Skeletal muscle cell (primary cell): Measurements from ENCODE around the gene FOSB.
"Not testable (repeated sequence)": the region's sequence is repeated elsewhere in the genome, so short reads cannot be mapped to it uniquely, and the experiment has no call there.

ENCODE experiments used
- DNase-seq: peaks from one replicate; pipeline ENCODE4 v3.0.0-alpha.2; 2010; ENCODE audit warnings: low read depth
- H3K4me3 ChIP-seq: 2 replicates; pipeline ENCODE4 v1.5.1; 2011; ENCODE audit warnings: low read depth, mild to moderate bottlenecking, control low read depth, low read length, moderate library complexity

The FOSB gene

GRCh38 chr19:45499196-45500180 is 31.7 kb downstream of the FOSB start:
- no peak for DNase-seq

DNA sequence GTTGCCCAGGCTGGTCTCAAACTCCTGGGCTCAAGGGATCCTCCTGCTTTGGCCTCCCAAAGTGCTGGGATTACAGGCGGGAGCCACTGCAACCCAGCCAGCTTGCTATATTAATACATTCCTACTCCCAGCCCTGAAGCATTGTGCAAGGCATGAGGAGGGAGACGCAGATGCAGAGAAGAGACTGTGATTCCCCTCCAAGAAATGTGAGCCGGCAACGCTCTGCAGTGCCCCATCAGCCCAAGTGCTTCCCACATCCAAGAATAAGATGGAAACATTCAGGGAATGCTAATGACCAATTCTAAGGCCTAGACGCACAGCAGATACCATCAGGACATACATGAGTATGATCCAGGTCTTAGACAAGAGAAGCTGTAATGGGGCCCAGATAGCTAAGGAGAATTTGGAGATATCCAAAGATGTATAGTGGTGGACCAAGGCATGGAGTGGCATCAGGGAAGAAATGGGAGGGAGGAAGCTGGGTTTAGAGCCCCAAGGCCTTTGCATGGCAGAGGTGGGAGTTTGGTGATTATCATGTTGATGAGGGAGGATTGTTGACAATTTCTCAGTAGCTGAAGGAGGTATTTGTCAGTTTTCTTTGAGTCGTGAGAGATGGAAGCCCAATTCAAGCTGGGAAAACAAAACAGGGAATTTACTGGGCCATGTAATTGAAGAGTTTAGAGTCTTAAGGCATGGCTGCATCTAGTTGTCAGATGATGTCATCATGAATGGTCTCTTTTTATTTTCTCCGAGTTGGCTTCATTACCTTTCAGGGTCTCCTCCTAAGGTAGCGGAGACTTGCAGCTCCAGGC is 33.3 kb downstream of the FOSB start:
- DNase-seq, result no peak
- H3K4me3 ChIP-seq, result no peak overlapping the region

More at GRCh38 chr19:45499196-45500180, 31.7 kb downstream of the FOSB start:
- H3K4me3 ChIP-seq, result peak overlapping the region; percentile 27

DNA sequence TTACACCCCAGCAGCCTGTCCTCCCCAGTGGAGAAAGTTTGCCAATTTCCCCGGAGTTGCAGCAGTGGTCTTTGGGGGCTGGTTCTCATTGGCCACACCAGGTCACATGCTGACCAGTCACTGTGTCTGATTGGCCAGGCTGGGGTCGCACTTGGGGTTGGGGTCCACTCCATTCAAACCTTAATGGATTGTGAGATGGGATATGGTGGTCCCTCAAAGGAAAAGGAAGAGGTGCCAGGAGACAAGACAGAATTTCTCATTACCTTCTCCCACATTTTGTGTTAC is 33.9 kb downstream of the FOSB start:
- H3K4me3 ChIP-seq, result no peak overlapping the region
- DNase-seq, result no peak

DNA sequence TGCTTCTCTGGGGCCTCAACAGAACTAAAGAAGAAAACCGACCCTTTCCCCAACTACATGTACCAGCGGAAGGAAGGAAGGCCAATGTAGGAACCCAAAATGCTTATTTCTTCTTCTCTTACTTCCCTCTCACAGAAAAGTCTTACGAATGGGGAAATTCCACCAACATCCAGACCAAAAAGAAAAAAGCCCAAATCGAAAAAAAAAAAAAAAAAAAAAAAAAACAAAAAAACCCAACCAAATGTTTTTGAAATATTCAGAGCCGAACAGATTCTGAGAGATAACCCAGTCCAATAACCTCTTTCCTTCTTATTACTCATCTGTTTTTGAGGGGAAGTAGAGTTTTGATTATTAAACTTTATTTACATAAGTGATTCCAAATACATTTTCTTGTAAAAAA is 34.3 kb downstream of the FOSB start:
- no peak overlapping the region for H3K4me3 ChIP-seq

GRCh38 chr19:45503909-45504308 is 36.1 kb downstream of the FOSB start:
- H3K4me3 ChIP-seq, result no peak overlapping the region
- no peak for DNase-seq

More for the DNA sequence above, 34.3 kb downstream of the FOSB start:
- no peak for DNase-seq

GRCh38 chr19:45505151-45505995 is 37.6 kb downstream of the FOSB start:
- no peak overlapping the region for H3K4me3 ChIP-seq

GRCh38 chr19:45505996-45506245 is 38.1 kb downstream of the FOSB start:
- H3K4me3 ChIP-seq, result peak overlapping the region; percentile 99
- DNase-seq, result no peak

More at GRCh38 chr19:45505151-45505995, 37.6 kb downstream of the FOSB start:
- DNase-seq, result no peak

DNA sequence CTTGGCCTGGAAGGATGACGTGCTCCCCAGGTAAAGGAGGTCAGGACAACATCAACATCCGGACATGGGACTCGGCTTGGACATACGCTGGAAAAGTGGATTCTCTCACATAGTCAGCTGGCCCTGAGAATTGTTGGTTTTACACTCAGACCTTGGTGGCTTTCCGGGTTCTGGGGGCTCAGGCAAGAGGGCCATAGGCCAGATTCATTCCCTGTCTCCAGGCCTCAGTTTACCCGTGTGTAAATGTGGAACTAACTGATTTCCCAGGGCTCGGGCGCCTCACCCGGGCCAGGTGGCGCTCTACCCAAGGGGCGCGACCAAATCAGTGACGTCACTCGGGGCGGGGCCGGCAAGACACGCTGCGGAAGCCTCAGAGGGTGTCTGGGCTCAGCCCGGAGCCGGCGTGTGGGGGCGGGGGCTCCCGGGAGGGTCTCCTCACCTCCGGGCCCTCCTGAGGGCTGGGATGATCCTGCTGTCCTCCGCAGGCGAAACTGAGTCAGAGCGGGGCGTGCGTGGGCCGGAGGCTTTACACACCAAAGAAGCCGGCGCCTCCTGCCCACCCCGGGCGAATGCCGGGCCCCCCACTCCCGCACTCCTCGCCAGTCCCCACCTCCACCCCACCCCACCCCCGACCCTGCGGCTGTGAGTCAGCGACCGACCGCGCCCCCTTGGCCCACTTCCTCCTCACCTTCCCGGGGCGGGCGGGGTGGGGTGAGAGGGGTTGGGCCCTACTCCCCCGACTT is 38.6 kb downstream of the FOSB start:
- peak; percentile 71 for DNase-seq
- H3K4me3 ChIP-seq, result peak overlapping the region; percentile 99

- no peak for DNase-seq
Measured at GRCh38 chr19:45506989-45507871, 39.4 kb downstream of the FOSB start, which contains the start of gene VASP. VASP (plus strand) TSS chr19:45507479; CDS start chr19:45507772, 293 bp downstream.

DNA sequence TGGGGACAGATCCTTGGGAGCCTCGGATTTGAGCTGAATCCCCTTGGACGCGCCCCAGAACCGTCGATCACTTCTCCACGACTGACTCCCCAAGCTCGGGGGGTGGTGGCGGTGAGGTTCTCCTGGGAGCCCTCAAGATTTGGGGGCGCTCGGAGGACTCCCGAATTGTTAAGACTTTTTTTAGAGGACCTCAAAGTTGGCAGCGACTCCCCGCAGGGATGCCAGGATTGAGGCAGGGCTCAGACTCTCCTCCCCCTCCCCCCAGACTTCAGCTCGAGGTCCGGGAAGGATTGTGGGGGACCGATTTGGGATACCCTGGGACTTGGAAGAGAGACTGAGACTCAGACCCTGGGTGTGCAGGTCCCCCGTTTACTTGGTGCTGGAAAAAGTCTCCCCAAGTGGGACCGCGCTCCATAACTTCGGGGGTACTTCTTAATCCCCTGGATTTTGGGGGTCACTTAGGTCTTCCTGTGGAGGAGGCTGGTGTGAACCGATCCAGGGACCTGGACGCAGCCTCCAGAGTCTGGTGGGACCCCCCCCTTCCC is 40.1 kb downstream of the FOSB start:
- no peak for DNase-seq
- H3K4me3 ChIP-seq, result peak overlapping the region; percentile 99

More at GRCh38 chr19:45506989-45507871, 39.4 kb downstream of the FOSB start, which contains the start of gene VASP:
- H3K4me3 ChIP-seq, result peak within 1 kb of the TSS; percentile 99

- DNase-seq, result no peak
- peak overlapping the region; percentile 99 for H3K4me3 ChIP-seq
Measured at GRCh38 chr19:45508417-45508860, 40.6 kb downstream of the FOSB start.

DNA sequence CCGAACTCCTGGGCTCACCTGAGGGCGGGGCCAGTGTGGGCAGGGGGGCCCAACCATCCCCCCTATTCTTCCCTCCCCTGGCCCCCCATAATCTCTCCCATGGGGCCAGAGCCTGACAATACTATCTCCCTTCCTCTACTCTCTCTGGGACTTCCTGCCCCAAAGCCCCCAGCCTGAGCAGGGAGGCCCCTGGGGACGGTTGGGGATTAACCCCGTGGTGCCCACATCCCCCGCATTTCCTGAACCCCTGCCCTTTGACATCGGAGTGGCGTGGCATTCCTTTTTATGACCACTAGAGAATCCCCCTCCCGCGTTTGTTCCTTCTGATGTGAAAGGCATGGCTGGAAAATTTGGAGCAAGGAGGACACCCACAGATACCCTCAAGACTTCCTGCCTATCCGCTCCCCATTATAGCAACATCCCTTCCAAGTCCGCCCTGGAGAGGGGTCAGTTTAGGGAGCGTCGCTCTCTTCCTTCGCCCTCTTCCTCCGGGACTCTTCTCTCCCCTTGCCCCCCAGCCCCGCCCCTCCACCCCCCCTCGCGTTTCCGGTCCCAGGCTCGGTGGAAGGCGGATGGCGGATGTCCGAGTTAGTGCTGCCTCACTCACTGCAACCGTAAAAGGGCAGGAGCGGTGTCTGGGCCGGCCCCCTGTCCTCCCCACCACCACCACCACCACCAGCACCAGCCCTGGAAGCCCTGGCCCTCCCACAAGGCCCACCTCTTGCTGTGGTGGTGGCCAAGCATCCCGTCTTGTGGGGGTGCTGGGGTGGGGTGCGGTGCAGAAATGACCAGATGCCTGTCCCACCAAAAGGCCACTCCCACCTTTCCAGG is 41.3 kb downstream of the FOSB start:
- H3K4me3 ChIP-seq, result peak overlapping the region; percentile 99
- DNase-seq, result no peak

- DNase-seq, result no peak
- H3K4me3 ChIP-seq, result peak overlapping the region; percentile 99
Measured at GRCh38 chr19:45509692-45510015, 41.9 kb downstream of the FOSB start.

DNA sequence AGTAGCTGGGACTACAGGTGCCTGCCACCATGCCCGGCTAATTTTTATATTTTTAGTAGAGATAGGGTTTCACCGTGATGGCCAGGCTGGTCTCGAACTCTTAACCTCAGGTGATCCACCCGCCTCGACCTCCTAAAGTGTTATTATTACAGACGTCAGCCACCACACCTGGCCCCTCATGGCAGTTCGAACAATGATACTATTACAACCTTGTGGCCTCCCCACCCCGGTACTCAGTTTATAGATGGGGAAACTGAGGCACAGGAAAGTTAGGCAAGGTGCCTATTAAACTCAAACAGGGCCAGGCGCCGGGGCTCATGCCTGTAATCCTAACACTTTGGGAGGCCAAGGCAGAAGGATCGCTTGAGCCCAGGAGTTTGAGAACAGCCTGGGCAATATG is 42.6 kb downstream of the FOSB start:
- not testable (repeated sequence) for H3K4me3 ChIP-seq, DNase-seq

DNA sequence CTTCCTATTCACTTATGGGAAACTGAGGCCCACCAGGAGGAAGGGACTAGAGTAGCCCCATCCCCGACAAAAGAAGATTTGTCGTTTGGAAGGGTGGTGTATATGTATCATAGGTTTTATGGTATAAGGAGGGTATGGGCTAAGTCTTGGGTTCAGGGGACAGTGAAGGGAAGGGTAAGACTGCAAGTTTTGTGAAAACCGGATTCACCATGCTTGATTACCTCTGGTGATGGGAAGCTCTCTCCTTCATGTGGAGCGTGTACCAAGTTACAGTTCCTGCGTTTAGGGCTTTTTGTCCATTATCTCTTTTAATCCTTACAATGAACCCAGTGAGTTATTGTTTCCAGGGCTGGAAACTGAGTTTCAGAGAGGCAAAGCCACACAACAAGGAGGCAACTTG is 43.3 kb downstream of the FOSB start:
- no peak for DNase-seq
- H3K4me3 ChIP-seq, result no peak overlapping the region

DNA sequence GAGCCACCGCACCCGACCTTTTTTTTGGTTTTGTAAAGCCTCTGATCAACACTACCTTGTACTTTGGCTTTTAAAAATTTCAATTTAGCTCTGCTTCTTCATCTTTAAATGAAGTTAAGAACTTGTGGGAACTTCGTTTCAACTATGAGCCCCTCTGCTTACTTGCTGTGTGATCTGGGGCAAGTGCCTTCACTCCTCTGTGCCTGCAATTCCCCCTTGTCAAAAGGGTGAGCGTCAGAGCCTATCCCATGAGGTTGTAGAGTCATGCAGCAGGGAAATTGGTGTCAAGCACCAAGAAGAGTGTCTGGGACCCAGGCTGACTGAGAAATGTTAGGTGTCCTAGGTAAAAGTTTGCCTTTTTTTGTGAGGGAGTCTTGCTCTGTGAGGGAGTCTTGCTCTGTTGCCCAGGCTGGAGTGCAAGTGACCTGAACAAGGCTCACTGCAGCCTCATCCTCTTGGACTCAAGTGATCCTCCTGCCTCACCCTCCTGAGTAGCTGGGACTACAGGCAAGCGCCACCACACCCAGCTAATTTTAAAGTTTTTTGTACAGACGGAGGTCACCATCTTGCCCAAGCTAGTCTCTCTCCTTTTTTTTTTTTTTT is 45.2 kb downstream of the FOSB start:
- H3K4me3 ChIP-seq, result no peak overlapping the region
- no peak for DNase-seq
